Measurements from ENCODE around the gene TAF10.

Gene TAF10

DNA sequence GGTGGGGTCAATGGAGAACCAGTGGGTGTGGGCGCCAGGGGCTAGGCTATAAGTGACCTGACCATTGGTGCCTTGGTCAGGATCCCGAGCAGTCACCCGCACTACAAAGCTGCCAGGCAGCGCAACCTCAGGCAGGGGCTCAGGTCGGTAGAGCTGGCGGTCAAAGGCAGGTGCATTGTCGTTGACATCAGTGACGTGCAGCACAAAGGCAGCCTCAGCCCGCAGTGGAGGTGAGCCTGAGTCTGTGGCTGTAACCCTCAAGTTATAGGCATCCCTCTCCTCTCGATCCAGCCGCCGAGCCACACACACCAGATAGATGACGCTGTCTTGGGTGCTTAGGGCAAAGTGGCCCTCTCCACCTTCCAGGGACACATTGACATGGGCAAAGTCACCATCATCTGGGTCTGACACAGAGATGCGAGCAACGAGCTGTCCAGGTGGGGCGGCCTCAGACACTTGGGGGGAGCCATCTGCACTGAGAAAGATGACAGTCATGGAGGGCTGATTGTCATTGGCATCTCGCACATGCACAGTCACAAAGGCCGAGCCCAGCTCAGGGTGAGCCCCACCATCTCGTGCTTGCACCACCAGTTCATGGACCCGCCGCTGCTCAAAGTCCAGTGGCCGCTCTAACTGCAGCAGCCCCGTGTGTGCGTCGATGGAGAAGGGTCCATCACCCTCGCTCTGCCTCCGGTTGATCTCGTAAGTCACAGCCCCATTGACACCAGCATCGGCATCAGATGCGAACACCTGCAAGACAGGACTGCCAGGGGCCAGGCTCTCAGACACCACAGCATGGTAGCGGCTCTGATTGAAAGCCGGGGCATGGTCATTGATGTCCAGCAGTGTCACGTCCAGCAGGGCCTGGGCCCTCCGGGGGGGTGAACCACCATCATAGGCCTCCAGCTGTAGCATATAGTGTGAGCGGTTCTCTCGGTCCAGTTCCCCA, 28.3 kb upstream of the TAF10 start:
- DNase-seq, result no peak

DNA sequence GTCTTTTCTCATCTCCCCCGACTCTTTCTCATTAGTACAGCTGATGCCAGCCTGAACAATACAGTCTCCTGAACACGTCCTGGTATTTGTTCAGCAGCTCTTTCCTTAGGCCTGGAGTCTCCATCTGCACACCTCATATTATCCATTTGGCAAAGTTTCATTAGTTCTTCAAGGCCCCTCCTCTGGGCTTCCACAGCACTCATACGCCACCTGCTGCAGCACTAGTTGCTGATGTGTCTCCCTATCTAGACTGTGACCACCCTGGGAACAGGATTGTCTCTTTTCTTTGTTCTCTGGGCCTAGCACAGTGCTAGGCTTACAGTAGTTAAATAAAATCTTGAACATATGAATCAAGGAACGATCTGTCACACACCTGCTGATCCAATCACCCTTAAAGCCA, 26.4 kb upstream of the TAF10 start:
- DNase-seq, result no peak

DNA sequence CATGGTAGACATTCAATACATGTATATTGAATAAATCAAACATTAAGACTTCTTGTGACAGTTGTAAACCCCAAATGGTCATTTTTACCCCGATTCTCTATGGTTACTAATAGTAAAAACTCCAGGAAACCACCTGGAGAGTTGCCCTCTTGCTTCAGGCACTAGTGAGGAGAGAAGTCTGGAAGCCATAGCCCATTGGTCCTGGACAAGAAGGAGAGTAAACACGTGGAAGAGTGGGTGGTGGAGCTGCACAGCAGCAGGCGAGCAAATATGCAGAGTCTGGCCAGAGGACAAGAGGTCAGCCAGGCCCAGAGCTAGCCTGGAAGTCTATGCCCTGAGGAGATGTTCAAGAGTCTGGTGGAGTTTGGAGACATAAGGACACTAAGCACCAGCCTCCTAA, 25.9 kb upstream of the TAF10 start:
- DNase-seq, result no peak

- DNase-seq, result no peak
Measured at GRCh38 chr11:6636480-6636879, 24.5 kb upstream of the TAF10 start.

DNA sequence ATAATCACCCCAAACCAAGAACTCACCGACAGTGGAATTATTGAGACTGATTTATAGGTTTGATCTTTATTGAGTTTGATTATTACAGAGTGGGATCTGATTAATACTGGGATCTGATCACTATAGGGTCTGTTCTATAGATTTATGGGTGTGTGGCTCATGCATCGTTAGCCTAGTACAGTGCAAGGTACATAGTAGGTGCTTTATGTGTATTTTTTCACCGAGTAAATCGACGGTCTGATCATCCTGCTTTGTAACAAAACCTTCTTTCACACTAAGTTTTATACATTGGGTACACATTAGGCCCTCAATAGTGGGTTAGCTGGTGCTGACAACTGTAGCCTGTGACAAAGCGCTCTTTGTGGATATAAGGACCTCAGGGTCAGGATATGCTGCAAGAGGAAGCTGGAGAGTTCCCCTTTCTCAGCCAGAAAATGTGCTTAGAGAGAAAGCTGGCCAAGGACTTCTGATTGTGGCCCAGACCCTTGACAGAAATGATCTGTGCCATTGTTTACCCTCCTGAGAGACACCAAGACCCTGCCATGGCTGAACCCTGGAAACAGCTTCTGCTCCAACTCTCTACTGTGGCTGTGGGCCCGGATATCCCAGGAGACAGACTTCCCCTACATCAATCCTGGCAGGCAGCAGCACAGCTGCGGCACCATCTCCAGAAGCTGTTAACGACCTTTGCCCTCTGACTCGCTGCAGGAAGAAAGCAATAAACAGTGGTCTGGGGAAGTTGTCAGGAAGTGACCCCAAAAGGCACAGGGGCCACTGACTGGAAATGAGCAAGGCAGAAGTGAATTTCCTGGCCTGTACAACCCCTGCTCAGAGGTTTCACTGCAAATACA, 23.3 kb upstream of the TAF10 start:
- DNase-seq, result no peak

GRCh38 chr11:6634534-6634933, 22.5 kb upstream of the TAF10 start:
- no peak for DNase-seq

DNA sequence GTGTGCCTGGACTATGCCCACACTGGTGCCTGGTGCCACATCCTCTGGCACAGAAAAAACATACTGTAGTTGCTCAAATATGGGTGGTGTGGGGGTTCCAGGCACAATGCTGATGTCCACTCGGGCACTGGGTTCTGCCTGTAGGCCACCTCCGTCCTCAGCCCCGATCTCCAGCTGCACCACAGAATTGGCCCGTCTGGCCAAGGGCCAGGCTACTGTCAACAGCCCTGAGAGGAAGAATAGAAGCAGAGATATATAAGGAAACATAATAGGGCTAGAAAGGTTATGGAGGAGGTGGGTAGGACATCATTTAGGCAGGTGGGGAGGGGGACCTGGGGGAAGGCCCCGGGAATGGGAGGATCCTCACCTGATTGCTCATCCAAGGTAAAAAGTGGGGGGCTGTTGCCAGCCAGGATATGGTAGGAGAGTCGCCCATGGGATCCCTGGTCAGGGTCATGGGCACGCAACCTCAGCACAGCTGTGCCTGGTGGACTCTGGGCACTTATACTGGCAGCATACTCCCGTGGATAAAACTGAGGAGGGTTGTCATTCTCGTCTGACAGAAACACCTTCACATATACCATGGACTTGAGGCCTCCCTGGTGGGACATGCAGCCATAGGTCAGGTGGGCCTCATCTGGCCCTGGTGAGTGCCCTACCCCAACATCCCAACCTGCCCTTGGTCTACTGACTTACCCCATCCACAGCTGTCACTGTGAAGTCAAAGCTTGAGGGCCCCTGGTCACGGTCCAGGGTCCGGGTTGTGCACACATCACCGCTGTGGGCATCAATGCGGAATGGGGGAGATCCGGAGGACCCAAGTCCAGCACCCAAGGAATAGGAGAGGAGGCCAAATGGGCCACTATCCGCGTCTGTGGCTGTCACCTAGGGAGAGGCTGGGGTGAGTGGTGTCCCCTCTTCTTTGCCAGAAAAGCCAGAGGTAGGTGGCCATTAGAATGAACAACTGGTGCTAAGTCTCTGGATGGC, 21.7 kb upstream of the TAF10 start:
- DNase-seq, result no peak

DNA sequence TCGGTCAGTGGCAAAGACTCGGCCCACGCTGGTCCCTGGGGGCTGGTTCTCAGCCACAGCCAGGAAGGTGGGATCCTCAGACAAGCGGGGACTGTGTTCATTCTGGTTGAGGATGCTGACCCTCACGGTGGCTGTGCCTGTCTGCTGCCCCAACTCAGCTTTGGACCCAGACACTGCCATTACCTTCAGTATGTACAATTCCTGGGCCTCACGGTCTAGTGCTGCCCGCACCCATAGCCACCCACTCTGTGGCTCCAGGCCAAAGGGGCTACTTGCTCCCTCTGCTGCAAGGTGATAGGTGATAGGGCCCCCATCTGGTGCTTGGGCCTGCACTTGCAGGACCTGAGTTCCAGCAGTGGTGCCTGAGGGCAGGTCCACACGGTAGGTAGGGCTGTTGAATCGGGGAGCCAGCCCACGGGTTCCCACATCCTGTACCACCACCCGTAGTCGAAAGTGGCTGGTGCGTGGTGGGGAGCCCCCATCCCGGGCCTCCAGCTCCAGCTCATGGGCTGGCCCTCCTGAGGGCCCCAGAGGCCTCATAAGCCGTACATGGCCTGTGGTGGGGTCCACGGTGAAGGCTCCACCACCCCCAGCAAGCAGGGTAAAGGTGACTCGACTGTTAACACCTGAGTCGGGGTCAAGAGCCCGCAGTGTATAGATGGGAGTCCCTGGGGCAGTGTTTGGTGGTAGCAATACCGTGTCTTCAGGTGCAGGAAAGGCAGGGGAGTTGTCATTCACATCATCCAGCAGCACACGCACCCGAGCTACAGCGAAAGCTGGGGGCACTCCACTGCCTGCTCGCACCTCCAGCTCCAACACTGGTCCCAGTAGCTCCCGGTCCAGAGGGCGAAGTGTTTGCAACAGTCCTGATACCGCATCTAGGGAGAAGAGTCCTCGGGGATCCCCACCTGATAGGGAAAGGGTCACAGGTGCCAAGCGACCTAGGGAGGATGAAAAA, 20.4 kb upstream of the TAF10 start:
- no peak for DNase-seq

- DNase-seq, result no peak
Measured at GRCh38 chr11:6631361-6631890, 19.4 kb upstream of the TAF10 start.

DNA sequence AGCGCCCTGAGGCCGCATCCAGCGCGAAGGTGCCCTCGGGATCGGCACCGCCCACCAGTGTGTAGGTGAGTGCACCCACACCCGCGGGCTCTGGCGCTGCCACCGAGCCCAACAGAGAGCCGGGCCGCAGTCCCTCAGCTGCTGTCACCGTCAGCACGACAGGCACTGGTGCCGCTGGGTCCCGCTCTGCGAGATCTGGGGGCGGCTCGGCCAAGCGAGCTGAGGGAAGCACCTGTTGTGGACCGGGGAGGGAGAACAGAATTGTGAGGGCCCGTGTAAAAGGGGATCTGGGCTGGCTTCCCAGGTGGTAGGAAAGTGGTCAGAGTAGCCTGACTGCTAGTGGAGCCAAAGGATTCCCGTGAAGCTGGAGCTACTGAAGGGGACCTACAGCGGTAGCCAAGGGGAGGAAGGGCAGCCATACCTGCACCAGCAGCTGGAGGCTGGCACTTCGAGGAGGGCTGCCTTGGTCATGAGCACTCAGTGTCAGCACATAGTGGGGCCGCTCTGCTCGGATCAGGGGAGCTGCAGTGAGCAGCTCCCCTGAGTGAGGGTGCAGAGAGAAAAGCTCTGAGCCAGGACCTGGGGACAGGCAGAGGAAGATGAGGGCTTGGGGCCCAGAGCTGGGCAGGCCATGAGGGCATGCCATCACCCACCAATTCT, 18.7 kb upstream of the TAF10 start:
- no peak for DNase-seq

DNA sequence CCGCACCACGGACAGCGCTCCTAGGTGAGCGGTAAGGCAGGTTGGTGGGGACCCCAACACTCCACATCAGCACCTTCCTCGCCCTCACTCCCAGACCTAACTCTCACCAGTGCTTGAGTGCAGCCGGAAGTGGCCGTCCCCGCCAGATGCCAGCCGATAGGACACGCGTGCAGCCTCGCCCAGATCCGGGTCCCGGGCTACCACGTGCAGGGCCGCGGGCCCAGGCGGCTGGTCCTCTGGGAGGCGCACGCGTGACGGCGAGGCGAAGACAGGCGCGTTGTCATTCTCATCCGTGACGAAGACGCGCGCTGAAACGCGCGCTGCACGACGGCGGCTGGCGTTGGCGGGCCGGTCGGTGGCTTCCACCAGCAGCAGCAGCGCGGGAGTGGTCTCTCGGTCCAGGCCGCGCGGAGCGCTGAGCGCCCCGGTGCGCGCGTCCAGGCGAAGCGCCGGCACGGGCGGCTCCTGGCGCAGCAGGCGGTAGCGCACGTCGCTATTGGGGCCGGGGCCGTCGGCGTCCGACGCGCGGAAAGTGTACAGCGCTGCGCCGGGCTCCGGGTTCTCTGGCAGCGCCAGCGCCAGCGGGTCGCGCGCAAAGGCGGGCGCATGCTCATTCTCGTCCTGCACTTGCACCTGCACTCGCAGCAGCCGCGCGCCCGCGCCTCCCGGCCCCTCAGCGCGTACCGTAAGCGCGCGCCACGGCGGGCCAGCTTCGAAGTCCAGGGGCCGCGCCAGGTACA, 18.0 kb upstream of the TAF10 start:
- no peak for DNase-seq

GRCh38 chr11:6629573-6629891, 17.5 kb upstream of the TAF10 start:
- DNase-seq, result no peak

- DNase-seq, result no peak
Measured at GRCh38 chr11:6628526-6628925, 16.5 kb upstream of the TAF10 start.

GRCh38 chr11:6627762-6628241, 15.8 kb upstream of the TAF10 start:
- no peak for DNase-seq

DNA sequence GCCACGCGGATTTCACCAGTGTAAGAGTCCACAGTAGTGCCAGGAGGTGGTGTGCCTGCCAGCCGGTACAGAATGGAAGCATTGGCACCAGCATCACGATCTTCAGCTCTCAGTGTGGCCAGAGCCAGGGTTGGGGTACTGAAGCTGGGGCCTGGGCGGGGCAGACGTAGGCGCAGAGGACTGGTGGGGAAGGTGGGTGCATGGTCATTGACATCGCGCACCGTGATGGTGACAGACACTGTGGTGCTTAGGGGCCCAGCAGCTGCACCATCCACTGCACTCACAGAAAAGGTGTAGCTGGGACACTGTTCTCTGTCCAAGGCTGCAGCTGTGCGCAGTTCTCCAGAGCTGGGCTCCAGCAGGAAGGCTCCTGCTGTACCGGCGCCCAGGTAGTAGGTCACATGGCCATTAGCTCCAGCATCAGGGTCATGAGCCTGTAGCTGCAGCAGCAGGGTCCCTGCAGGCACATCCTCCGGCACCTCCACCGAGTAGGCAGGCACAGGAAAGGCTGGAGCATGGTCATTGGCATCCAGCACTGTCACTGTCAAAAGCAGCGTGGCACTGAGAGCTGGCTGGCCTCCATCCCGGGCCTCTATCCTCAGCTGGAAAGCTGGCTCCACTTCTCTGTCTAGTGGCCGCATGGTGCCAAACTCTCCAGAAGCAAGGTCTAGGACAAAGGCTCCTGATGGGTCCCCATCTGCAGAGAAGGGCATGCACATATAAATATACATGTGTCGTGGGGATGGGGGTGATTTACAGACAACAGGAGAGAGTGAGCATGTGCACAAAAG, 15.2 kb upstream of the TAF10 start:
- no peak for DNase-seq

DNA sequence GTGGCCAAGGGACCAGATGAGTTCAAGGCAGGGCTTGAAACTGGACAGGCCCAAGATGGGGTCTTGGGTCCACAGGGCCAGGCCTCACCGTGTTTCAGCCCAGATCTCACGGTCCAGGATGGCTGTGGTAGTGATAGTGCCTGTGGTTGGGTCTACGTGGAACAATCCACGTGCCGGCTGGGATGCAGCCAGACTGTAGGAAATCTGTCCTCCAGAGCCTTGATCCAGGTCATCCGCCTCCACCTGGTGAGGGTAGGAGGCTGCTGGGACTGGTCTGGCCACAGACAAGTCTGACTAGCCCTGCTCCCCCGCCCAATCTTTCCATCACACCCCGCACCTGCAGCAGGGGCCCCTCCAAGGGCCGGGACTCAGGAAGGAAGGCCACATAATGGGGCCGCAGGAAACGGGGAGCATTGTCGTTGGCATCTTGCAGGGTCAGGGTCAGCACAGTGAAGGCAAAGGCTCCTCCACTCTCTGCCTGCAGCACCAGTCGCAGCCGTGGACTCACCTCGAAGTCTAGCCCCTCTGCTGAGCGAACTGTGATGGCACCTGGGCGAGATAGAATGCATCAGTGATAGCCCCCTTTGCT, 13.9 kb upstream of the TAF10 start:
- DNase-seq, result no peak

DNA sequence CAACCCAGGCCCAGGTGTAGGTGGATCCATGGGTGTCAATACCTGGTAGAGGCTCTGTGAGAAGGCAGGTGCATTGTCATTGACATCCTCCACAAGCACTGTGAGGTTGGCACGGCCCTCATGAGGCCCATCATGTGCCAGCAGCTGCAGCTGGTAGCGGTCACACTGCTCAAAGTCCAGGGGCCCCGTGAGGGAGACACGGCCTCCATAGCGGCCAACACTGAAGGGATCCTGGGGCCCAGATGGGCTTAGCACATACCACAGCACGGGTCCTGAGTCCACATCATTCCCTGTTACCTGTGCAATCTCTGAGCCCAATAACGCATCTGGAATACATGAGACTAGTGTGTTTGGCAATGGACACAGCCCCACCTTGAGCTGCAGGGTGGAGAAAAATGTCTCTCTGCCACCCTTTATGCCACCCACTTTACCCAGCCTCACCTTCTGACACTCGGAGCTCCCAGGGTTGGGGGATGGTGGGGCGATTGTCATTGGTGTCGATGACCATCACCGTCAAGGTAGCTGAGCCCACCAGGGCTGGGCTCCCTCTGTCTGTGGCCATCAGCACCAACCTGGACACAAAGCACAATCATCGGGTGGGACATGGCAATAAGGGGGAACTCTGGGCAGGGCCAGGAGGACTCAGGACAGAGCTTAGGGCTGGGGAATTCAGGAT, 13.3 kb upstream of the TAF10 start:
- DNase-seq, result no peak

All from stimulated activated CD4-positive, alpha-beta T cell treated with anti-CD3 and anti-CD28 coated beads, Interleukin-2, amount 100 ng/mL, for 48 hours (primary cell).